ENCODE results near the gene NAT14. TPM values are rescaled to one million over a fixed set of nuclear protein-coding genes. Genes with fewer than 3 reads are reported as not detected.

NAT14 gene
- total and polyA plus RNA-seq, 5 experiments from 2014 or later = 4.1 to 10.4 (median 8.0) TPM

DNA sequence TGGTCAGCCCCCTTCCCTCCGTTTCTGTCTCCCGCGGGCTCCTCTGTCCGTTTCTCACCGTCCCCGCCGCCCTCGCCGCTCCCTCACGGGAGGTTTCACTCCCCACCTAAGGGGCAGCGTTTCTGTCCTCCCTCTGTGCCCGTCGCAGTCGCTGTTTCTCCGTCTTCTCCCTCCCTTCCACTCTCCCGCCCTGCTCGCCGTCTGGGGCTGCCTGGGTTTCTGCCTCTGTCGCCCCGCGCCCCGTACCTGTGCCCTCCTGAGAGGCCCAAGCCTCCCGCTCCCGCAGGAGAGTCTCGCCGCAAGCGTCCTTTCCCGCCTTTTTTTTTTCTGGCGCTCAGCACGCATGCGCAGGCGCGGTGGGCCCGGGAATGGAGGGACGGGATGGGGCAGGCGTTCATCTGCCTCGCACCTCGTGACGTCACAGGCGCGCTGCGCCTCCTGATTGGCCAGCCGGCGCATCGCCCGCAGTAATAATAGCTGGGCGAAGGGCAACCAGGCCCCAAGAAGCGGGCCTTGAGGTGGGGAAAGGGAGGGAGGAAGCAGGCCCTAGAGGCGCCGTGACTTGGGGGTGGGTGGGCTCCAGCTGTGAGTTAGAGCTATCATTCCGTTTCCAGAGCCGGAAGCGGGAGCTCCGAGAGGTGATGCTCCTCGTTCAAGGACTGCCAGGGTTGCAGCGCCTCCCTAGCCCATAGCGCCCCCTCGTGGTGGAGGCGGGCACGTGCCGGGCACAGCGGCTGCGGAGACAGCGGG, 18.7 kb downstream of the NAT14 start:
- Mint-ChIP-seq H3K27ac (peak overlapping the region; percentile 43 to 94 (median 86)), H3K4me3 (peak overlapping the region; percentile 77 to 90 (median 84)), H3K27me3 (peaks cover 0 to 7% (median 1%) of the 10 kb centered on the region in 5 donors), H3K4me1 (peaks cover 11 to 15% (median 13%) of the 10 kb centered on the region in 4 donors), H3K9me3 (no peaks in the 10 kb centered on the region), H3K36me3 (no peaks in the 10 kb centered on the region)
- POLR2A ChIA-PET = interaction anchor here (0.7 to 1.9 kb wide), 16 partner anchors 17 to 363 kb away, joined by 3 to 16 read pairs (median 3); partner anchors contain the start of genes ISOC2, KMT5C, NAT14 and SYT5
- peak; percentile 82 to 98 (median 93) for DNase-seq
- peak; percentile 94 to 95 for ATAC-seq

DNA sequence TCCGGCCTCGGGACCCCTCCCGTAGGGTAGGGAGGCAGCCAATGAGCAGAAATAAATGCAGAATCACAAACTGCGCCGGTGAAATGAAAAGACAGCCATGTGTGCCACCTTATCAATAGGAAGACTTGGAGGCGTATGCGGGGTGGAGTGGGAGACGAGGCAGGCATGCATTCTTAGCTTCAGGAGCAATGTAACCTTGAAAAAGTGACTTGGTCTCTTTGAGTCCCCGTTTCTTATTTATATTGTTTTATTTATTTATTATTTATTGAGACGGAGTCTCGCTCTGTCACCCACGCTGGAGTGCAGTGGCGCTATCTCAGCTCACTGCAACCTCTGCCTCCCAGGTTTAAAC, 19.2 kb downstream of the NAT14 start:
- no peak for DNase-seq
- H3K27ac Mint-ChIP-seq = peak overlapping the region in 4 of 10 donors; percentile 58 to 94 (median 84)
- ATAC-seq = no peak
- POLR2A ChIA-PET = interaction anchor here (0.8 to 1.9 kb wide), 15 partner anchors 17 to 363 kb away, joined by 3 to 16 read pairs (median 3); partner anchors contain the start of genes ISOC2, KMT5C, NAT14 and SYT5
- H3K36me3 Mint-ChIP-seq = no peaks in the 10 kb centered on the region
- peak overlapping the region; percentile 62 to 89 (median 82) for H3K4me3 Mint-ChIP-seq
- H3K4me1 Mint-ChIP-seq = peaks cover 11 to 15% (median 13%) of the 10 kb centered on the region in 4 donors
- H3K9me3 Mint-ChIP-seq = no peaks in the 10 kb centered on the region
- peaks cover 0 to 7% (median 1%) of the 10 kb centered on the region in 5 donors for H3K27me3 Mint-ChIP-seq

DNA sequence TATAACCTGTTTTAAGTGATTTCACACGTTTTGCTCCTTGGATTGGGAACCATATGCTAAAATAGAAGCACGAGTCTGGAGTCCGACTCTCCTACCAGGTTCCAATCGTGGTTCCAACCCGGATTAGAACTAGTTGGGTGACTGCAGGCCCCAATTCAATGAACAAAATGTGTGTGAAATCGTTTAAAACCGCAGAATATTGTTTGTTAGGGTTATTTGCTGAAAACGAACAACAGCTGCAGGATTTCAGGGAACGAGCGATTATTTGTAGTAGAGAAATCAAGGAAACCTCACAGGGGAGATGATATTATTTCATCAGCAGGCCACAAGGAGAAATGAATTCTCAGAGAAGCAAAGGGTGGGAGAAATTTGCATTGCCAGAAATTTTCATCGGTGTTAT, 20.0 kb downstream of the NAT14 start:
- Mint-ChIP-seq H3K4me1 (peaks cover 11 to 15% (median 13%) of the 10 kb centered on the region in 4 donors), H3K27me3 (peaks cover 0 to 7% (median 1%) of the 10 kb centered on the region in 5 donors), H3K27ac (no peak overlapping the region), H3K4me3 (peak overlapping the region in 1 of 10 donors; percentile 36), H3K36me3 (no peaks in the 10 kb centered on the region), H3K9me3 (no peaks in the 10 kb centered on the region)
- DNase-seq (no peak), ATAC-seq (no peak)
- POLR2A ChIA-PET = interaction anchor here (1.4 to 1.9 kb wide), 3 partner anchors 28 to 142 kb away, joined by 3 to 16 read pairs (median 3); partner anchors contain the start of gene ZNF628

DNA sequence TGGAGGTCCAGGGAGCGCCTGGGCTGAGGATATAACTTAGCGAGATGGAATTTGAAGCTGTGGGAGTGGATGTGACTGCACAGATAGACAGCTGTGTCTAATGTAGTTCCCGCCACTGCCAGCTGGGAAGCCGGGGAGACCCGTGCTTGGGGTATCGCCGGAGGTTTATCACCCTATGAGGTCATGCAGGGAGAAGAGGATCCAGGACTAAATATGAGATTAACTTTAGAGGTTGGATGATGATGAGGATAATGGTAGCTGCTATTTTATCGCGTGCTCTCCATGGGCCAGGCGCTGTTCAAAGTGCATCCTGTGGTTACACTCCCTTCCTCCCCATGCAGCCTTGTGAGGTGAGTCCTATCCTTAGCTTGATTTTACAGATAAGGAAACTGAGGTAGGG, 23.1 kb downstream of the NAT14 start:
- Mint-ChIP-seq H3K27ac (no peak overlapping the region), H3K27me3 (peaks cover 0 to 16% (median 3%) of the 10 kb centered on the region in 5 donors), H3K4me3 (no peak overlapping the region), H3K4me1 (peaks cover 8 to 12% (median 11%) of the 10 kb centered on the region in 4 donors), H3K36me3 (no peaks in the 10 kb centered on the region), H3K9me3 (no peaks in the 10 kb centered on the region)
- DNase-seq = no peak
- POLR2A ChIA-PET = no interaction called here
- ATAC-seq = no peak

DNA sequence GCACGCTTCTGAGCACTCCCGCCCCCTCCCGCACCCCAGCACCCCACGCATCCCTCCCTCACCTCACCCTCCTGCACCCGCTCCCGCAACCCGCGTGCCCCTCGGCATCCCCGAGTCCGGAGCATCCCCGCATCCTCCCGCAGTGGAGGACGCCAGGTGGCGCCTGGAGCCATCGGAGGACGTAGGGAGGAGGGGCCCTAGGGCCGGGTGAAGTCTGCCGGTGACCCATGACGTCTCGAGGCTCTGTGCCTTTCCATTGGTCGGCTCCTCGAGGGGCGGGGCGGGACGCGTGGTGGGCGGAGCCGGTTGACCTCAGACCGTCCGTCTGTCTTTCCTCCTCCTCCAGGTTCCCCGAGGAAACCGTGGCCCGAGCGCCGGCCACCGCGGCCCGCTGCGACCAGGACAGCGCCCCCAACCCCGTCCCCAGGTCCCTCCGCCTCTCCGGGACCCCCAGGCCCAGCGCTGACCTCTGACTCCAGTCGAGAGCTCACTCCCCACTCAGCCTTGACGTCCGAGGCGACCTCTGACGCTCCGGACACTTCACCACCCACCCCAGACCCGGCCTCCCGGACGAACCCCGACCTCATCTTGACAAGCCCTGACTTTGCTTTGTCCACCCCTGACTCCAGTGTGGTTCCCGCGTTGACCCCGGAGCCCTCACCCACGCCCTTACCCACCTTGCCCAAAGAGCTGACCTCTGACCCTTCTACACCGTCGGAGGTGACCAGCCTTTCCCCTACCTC, 32.1 kb downstream of the NAT14 start:
- peak; percentile 100 for ATAC-seq
- peaks cover 2 to 10% (median 4%) of the 10 kb centered on the region in 4 donors for H3K4me1 Mint-ChIP-seq
- peak; percentile 82 to 95 (median 87) for DNase-seq
- H3K27me3 Mint-ChIP-seq = peaks cover 0 to 6% (median 0%) of the 10 kb centered on the region in 5 donors
- H3K4me3 Mint-ChIP-seq = peak overlapping the region; percentile 66 to 90 (median 84)
- H3K9me3 Mint-ChIP-seq = no peaks in the 10 kb centered on the region
- H3K36me3 Mint-ChIP-seq = no peaks in the 10 kb centered on the region
- POLR2A ChIA-PET = interaction anchor here (0.7 to 1.5 kb wide), 4 partner anchors 11 to 115 kb away, joined by 3 to 5 read pairs (median 4); partner anchors contain the start of gene ZNF865
- H3K27ac Mint-ChIP-seq = peak overlapping the region; percentile 41 to 96 (median 92)

DNA sequence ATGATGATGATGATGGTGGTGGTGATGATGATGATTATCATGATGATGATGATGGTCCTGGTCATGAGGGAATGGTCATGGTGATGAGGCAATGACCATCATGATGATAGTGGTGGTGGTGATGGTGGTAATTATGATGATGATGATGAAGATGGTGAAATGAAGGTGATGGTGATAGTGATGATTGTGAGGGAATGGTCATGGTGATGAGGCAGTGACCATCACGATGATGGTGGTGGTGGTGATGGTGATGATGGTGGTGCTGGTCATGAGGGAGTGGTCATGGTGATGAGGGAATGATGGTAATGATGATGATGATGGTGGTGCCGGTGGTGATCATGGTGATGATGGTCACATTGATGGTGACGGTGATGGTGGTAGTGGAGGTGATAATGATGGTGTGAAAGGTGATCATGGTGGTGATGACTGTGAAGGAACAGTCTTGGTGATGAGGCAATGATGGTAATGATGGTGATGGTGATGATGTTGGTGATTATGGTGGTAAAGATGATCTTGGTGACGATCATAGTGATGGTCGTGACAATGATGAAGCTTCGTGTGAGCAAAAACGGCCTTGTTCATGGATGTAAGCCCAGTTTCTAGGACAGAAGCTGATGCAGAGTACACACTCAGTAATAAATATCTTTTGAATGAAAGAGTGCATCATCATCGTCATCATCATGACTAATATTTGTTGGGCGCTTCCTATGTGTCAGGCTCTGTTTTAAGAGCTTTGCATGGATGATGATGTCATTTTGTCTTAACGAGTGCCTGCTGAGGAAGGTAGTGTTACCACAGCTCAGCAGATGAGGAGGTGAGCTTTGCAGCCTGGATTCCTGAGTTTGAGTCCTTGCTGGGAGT, 34.7 kb downstream of the NAT14 start:
- H3K9me3 Mint-ChIP-seq = no peaks in the 10 kb centered on the region
- no peak for ATAC-seq
- H3K4me3 Mint-ChIP-seq = no peak overlapping the region
- no peaks in the 10 kb centered on the region for H3K36me3 Mint-ChIP-seq
- POLR2A ChIA-PET = no interaction called here
- DNase-seq = no peak
- peaks cover 2 to 10% (median 3%) of the 10 kb centered on the region in 4 donors for H3K4me1 Mint-ChIP-seq
- H3K27ac Mint-ChIP-seq = no peak overlapping the region
- H3K27me3 Mint-ChIP-seq = peaks cover 0 to 5% (median 0%) of the 10 kb centered on the region in 5 donors

DNA sequence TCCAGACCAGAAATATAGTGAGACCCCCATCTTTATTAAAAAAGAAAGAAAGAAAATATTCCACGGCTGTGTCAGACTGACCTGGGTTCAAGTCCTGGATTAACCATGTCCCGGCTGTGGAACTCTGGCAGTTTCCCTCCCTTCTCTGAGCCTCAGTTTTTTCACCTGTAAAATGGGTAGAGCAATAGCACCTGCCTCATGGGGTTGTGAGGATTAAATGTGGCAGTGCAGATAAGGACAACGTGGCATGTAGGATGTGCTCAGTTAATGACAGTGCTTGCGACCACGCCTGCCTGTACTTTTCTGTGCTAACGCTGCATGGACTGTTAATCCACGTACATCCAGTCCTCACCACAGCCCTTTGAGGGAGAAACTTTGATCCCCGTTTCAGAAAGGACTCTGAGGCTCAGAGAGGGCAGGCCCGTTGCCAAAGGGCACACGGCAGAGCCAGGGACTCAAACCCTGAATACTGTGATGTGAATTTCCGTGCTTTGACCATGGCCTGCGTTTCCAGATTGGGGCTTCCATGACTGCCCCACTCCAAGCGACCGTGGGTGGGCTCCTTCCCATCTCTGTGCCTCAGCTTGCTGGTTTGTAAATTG, 35.8 kb downstream of the NAT14 start:
- H3K4me3 Mint-ChIP-seq = no peak overlapping the region
- no peaks in the 10 kb centered on the region for H3K36me3 Mint-ChIP-seq
- no peaks in the 10 kb centered on the region for H3K9me3 Mint-ChIP-seq
- no peak overlapping the region for H3K27ac Mint-ChIP-seq
- ATAC-seq (no peak), DNase-seq (no peak)
- H3K4me1 Mint-ChIP-seq = peaks cover 2 to 10% (median 3%) of the 10 kb centered on the region in 4 donors
- H3K27me3 Mint-ChIP-seq = peaks cover 0 to 8% (median 5%) of the 10 kb centered on the region in 5 donors
- POLR2A ChIA-PET = no interaction called here

DNA sequence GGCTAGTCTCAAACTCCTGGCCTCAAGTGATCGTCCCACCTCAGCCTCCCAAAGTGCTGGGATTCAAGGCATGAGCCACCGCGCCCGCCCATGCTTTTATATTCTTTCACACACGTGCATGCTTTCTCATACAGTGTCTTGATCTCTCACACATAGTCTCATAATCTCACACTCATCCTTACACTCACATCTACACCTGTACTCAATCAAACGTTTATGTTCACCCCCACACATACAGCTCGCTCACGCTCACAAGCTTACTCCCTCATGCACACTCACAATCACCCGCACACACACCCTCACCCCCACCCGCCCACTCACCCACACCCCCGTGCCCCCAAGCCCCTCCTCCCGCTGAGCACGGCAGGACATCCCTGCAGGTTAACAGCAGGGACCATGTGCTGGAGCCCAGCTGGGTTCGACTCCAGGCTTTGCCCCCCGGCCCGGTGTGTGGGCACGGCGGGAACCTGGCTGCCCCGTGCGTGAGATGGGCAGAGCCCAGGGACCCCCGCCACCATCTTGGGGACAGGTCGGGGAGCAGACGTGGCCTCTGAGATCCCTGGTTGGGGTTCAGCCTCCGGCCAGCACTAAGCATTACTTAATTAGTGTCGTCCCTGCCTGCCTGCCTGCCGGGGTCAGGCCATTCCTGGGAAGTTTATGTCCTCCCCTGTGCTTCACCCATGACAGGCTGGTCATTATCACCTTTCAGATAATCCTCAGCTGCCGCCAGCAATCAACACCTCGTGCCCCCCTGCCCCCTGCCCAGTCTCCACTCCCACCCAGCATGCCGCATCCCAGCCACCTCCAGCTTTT, 40.5 kb downstream of the NAT14 start:
- DNase-seq (no peak), ATAC-seq (no peak)
- H3K27ac Mint-ChIP-seq = peak overlapping the region in 1 of 10 donors; percentile 82
- no peaks in the 10 kb centered on the region for H3K36me3 Mint-ChIP-seq
- no peak overlapping the region for H3K4me3 Mint-ChIP-seq
- H3K27me3 Mint-ChIP-seq = peaks cover 0 to 13% (median 5%) of the 10 kb centered on the region in 5 donors
- H3K4me1 Mint-ChIP-seq = no peaks in the 10 kb centered on the region
- POLR2A ChIA-PET = no interaction called here
- H3K9me3 Mint-ChIP-seq = no peaks in the 10 kb centered on the region

DNA sequence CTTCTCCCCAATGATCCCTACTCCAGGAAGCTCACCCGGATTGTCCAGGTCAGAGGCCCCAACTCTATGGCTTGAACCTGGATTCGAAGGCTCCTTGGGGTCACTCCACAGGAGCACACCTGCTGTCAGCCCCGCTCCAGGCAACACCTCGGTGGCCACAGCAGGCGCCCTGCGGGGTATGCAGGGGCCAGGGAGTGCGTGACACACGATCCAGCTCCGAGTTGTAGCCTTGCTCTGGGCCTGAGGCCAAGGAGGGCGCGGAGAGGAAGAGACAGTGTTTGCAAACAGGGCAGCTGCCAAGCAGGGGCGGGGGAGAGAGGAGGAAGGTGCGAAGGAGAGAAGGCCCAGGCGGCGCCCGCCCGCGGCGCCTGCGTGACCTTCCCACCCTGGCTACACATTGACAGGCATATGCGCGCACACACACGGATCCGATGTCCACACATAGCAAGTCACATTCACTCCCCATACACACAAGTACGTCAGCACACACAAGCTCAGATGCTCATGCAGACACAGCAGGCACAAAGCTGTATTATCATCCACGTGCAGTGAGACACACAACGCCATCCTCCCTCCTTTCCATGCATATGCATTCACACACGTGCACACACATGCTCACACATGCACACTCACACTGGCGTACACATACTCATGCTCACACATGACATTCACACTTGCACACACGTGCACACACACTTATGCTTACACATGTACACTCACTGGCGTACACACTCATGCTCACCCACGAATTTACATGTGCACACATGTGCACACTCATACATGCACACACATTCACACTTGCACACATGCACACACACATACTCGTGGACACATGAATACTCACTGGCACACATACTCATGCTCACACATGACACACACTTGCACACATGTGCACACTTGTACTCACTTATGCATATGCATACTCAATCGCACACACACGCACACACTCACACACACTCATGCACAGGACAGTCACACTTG, 41.5 kb downstream of the NAT14 start:
- POLR2A ChIA-PET = no interaction called here
- H3K36me3 Mint-ChIP-seq = no peaks in the 10 kb centered on the region
- H3K4me3 Mint-ChIP-seq = no peak overlapping the region
- no peak for ATAC-seq
- peaks cover 0 to 13% (median 5%) of the 10 kb centered on the region in 5 donors for H3K27me3 Mint-ChIP-seq
- no peaks in the 10 kb centered on the region for H3K9me3 Mint-ChIP-seq
- DNase-seq = no peak
- H3K27ac Mint-ChIP-seq = no peak overlapping the region
- no peaks in the 10 kb centered on the region for H3K4me1 Mint-ChIP-seq

DNA sequence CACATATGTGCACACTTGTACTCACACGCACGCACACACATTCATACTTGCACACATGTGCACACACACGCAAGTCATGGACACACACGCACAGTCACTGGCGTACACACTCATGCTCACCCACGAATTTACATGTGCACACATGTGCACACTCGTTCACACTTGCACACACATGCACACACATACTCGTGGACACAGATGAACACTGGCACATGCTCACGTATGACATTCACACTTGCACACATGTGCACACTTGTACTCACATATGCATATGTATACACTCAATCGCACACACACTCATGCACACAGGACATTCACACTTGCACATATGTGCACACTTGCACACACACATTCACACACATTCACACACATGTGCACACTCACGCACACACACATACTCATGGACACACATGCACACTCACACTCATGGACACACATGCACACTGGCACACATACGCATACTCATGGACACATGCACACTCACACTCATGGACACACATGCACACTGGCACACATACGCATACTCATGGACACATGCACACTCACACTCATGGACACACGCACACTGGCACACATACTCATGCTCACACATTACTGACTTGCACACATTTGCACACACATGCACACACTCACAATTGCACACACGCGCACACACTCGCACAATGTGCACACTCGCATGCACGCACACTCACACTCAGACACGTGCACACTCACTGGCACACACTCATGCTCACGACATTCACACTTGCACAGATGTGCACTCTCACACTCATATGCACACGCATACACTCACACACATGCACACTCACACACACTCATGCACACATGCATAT, 42.4 kb downstream of the NAT14 start:
- Mint-ChIP-seq H3K9me3 (no peaks in the 10 kb centered on the region), H3K4me1 (no peaks in the 10 kb centered on the region), H3K4me3 (no peak overlapping the region), H3K27me3 (peaks cover 0 to 13% (median 5%) of the 10 kb centered on the region in 5 donors), H3K27ac (no peak overlapping the region), H3K36me3 (no peaks in the 10 kb centered on the region)
- no peak for DNase-seq
- ATAC-seq = no peak
- POLR2A ChIA-PET = no interaction called here
